Activated T-helper 9 cell treated with anti-CD3 and anti-CD28 coated beads, Interleukin-2, amount 50 U/mL, for 16 hours (primary cell): ENCODE results near the gene PHC3.

Experiments
- DNase-seq: peaks from one replicate; pipeline ENCODE4 v3.0.0-alpha.2; 2020; ENCODE audit warnings: low read depth

PHC3 gene

DNA sequence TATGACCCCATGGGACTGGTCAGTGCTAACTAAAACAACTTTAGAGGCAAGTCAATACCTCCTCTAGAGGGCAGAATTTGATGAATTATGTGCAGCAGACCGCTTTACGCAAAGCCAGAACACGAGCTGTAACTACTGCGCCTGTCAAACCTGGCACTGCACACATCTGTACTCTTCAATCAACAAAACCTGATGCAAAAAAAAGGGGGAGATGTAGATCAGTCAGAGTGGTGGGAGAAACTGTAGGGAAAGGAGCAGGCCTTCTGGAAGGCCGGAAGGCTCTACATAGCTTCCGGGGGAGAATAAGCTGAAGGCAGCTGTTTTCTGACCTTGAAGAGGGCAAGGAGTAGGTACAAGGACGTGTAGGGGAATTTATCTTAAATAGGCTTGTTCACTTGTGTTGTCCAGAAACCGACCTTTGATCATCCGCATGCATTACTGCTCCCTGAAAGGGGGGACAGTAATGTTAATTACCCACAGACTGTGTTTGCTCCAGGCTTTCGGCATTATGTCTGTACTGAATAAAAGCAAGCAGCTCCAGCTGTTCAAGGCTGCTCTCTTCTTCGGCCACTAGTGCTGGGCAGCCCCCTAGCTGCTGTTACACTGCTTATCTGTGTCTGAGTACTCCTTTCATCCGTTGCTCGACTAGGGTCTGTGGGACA lies 102.8 kb downstream of the PHC3 start:
- no peak for DNase-seq

DNA sequence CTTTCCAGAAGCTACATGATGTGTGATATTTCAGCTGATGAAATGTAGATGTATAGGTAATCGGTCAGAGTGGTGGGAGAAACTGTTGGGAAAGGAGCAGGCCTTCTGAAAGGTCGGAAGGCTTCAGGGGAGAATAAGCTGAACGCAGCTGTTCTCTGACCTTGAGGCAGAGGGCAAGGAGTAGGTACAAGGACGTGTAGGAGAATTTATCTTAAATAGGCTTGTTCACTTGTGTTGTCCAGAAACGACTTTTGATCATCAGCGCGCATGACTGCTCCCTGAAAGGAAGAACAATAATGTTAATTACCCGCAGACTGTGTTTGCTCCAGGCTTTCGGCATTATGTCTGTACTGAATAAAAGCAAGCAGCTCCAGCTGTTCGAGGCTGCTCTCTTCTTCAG lies 104.2 kb downstream of the PHC3 start:
- no peak for DNase-seq

DNA sequence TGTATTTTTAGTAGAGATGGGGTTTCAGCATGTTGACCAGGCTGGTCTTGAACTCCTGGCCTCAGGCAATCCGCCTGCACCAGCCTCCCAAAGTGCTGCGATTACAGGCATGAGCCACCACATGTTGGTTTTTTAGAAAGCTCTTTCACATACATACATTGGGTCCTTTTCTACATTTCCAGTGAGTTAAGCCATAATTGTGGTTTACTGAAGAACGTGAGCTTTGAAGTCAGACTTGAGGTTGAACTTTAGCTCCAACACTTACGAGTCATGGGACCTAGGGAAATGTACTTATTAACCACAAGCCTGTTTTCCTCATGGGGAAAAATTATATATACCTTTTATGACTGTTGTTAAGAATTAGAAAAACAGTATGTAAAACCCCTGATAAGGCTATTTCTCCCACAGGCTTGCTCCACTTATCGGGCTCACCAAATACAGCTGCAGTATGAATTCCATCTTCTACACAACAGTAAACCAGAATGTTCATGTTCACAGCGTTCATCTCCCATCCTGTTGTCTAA lies 104.8 kb downstream of the PHC3 start:
- no peak for DNase-seq

DNA sequence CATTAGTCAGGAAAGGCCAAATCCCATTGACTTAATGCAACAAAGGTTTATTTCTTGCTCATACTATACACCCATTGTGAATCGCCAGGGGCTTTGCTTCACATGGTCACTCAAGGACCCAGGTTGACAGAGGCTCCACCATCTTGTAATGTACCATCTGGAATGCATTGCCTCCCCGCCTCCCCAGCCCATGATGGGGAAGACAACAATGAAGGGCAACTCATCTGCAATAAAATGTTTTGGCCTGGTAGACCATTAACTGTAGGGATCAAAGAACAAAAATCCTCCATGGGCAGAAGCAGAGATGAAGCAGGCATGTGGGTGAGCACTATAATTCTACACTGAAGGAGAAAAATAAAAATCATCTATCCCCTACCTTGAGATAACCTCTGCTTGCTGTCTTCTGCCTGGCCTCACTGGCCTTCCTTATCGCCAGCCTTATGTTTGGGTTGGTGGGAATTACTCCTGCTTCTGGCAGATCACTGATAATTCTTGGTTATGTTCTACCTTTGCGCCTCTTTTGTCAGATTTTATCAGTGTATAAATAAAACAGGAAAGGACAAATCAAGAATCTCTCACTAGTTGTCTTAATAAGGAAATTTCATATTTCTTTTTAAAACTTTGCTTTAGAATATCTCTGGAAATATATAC lies 106.0 kb downstream of the PHC3 start:
- DNase-seq, result no peak

DNA sequence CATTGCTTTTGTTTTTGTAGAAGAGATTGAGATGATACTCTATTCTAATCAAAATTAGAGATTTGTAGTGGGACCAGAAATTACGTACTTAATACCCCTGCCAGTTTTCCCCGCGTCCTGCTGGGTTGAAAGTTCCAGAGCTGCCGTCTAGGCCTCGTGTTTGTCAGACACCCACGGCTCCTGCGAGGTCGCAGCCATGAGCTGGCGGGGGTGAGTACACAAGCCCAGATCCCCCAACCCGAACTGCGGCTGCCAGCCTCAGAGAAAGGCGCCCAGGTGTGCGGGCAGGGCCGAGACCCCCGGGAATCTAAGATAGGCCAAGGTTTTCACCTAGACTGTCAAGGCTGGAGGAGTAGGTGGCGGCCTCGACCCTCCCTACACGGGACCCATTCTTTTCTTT lies 117.4 kb downstream of the PHC3 start:
- no peak for DNase-seq

DNA sequence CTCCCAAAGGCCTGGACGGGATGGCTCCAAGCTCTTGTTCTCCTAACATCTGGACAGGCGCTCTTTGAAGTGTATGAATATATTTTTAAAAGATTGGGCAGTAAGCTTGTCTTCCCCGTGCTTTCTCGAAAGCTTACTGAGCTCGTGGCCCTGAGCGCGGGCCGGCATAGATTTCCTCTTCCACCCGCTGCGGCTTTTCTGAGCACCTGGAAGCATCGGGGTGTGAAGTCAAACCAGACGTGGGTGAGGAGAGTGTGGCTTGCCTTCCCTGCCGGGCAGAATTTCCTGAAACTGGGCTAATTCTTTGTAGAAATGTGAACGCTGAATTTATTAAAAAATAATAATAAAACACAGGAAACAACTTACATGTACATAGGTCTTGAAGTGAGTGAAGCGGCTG lies 117.8 kb downstream of the PHC3 start:
- no peak for DNase-seq

DNA sequence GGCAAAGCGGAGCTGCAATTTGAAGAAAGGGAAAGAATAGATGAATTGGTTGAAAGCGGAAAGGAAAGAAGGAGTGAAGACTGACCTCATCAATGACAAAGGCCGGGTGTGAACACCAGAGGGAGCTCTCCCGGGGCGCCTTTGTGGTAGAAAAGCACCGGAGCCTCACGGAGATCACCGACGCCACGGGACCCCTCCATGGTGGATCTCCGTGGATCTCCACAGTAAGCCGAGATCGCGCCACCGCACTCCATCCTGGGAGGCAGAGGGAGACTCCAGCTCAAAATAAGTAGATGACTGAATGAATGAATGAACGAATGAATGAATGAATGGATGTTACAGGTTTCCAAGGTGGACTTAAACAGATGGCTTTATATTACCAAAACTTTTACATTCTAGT lies 118.8 kb downstream of the PHC3 start:
- no peak for DNase-seq

DNA sequence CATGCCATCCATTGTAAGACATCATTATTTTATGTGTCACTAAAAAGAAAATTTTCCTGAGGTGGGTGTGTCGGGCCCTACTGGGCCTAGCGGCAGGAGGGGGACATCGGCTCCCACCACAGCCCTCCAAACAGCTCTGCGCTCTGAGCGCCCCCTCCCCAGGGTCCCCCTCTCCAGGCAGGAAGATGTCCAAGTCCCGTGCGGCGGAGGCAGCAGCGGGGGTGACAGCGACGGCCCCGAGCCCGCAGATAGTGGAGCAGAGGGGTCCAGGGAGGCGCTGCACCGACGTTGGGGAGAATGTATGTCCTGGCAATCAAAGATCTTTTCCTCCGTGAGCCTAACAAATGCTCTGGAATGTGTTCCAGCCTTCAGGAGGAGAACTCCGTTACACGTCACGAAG lies 119.5 kb downstream of the PHC3 start:
- no peak for DNase-seq

DNA sequence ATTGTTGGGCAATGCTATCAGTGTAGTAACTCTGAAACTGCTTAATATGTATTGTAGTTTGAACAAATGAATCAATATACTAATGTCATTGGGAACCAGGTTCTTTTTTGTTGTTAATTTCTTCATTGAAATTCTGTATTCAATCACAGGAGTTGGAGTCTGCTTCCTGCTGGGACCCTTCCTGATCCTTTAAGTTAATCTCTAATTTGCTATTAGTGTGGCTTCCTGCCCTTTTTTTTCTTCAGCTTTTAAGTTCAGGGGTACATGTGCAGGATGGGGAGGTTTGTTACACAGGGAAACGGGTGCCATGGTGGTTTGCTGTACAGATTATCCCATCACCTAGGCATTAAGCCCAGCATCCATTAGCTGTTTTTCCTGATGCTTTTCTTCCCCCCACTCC lies 122.1 kb downstream of the PHC3 start:
- no peak for DNase-seq

DNA sequence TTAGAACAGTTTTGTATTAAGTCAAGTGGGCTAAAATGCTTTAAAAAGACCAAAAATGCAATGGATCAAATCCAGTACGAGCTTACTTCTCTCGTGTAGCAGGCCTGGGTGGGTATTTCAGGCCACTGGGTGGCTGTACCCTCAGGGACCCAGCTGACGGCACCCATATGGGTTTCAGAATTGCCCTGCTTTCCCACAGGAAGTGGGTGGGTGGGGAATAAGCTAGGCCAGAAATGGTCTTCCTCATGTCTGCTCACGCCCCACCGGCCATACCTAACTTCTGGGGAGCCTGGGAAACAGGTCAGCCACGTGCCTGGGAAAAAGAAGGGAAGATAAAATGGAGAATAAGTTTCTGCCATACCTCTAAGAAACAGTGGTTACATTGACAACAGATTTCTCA lies 123.4 kb downstream of the PHC3 start:
- DNase-seq, result no peak

DNA sequence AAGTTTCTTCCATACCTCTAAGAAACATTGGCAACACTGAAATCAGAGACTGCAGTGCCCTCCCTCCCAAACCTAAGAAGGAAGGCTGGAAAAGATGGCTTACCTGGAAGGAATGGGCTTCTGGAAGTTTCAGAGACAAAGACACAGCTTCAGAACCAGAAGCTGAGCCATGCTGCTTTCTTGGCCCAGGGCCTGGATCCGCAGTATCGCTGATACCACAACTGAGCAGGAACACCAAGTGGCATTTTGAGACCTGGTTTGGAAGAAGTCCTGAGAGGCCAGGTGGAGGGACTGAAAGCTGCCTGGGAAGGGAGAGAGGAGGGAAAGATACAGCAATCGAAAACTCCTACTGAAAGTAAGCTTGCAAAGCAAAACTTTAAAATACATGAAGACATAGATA lies 124.0 kb downstream of the PHC3 start:
- no peak for DNase-seq

DNA sequence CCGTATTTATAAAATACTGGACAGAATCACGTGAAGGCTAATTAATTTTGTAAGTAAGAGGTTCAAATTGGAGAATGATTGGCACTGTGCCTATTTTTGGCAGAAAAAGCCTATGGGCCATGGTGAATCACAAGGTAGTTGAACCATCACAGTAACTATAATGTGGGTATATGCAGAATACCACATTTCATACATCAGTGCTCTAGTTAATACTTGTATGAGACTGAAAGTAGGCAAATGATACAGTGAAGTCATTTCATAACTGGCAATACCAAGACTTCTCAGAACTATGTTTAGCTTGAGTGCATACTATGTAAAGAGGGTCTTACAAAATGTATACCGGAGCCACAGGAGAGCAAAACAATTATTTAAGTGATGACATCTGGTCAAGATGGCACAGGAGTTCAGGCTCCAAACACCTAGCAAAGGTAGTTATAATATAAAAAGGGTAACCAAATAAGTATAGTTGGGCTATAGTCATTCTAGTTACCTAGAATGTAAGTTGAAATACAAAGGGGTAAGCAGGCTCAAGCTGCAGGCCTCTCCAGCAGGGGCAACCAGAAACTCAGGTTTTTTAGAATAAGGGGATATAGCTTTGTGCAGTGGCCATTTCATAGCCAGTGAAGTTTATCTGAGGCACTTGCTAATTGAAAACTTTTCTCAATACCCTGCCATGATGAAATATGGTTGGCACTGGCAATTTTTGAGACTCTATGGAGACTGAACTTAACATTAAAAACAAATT lies 124.7 kb downstream of the PHC3 start:
- no peak for DNase-seq

DNA sequence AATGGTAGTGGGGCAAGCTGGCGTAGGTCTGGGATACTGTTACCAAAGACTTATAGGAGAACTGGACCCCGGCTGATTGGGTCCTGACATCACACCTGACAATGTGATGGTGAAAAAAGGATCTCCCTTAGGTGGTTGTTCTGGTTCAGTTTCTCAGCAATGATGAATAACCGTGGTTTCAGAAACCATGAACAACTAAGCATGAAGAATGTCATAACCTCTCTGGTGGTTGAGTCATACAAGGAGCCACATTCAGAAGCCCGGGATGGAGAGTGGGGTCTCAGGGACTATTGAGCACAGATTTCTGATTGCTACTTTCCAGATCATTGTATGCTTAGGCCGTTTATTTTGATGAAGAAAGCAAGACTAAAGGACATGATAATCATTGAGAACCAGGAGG lies 126.3 kb downstream of the PHC3 start:
- DNase-seq, result no peak

DNA sequence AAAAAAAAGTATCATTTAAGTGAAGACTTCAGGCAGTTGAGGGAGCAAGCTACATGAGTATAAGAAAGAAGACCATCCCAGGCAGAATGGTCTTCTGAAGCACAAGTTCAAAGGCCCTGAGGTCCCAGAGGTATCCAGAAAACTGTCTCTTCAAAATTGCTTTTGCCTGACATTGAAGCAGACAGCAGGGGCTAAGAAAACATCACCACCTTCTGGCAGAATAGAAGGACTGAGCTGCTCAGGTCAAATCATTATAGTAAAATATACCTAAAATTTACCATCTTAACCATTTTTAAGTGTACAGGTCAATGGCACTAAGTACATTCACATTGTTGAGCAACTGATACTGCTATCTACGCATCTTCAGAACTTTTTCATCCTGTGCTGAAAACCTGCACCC lies 127.3 kb downstream of the PHC3 start:
- no peak for DNase-seq

DNA sequence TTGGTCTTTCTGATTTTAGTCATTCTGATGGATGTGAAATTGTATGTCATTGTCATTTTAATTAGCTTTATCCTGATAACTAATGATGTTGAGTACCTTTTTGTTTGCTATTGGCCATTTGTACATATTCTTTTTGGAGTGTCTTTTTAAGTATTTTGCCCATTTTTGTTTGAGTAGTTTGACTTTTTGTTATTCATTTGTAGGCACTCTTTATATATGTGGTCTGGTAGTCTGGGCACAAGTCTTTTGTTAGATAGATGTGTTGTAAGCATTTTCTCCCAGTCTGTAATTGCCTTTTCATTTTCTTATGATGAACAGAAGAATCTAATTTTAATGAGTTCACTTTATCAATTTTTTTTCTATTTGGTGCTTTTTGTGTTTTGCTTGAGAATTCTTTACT lies 129.1 kb downstream of the PHC3 start:
- DNase-seq, result no peak

DNA sequence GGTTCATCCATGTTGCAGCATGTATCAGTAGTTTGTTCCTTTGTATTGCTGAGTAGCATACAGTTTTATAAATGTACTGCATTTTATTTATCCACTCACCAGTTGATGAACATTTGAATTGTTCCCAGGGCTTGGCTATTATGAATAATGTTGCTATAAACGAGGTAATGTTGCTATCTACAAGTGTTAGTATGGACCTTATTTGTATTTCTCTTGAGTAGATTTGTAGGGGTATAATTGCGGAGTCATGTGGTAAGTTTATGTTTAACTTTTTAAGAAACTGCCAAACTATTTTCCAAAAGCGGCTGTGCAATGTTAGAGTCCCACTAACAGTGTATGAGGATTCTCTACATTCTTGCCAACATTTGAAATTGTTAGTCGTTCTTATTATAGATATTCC lies 130.8 kb downstream of the PHC3 start:
- no peak for DNase-seq

DNA sequence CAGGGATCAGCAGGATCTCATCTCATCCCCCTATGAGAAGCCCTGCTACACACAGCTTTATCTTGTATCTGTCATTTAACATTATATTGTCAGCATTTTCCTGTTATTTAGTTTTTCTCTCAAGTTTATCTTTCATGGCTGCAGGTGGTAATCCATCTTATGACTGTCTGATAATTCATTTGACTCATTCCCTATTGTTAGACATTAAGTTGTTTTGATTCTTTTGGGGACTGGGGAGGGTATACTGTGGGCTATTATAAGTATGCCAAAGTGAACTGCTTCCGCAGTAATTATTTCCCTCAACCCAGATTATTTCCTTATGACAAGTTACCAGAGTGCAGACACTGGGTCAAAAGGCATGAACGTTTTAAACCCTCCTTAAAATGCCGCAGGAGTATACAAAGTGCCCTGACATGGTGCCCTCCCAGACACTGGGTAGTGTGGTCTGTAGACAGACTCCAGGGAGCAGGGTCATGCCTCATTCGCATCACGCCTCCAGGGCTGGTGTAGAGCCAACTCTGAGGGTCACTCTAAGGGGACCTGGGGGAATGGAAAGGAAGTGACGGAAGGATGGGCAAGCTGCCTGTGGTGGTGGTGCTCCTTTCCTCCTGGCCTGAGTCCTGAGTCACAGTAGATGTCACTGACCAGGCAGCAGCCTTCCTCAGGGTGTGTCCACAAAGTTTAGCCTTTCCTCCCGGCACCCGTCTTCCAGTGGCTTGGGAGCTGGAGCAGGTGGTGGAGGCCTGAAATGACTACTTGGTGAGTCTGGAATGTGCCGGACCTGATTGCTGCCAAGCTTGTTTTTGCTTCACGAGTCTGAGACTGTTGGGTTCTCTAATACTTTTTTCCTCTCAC lies 132.2 kb downstream of the PHC3 start:
- no peak for DNase-seq

DNA sequence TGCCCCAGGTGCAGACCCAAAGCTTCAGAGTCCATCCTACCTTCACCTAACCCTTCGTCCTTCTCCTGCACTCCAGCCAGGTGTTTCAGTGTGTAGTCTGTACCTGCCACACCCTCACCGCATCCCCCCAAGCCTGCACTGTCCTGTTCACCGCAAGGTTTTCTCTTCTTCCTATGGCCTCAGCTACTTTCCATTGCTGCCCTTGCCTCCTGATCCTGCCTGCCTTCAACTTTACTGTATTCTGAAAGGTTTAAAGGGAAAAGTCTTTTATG lies 134.5 kb downstream of the PHC3 start:
- DNase-seq, result no peak

DNA sequence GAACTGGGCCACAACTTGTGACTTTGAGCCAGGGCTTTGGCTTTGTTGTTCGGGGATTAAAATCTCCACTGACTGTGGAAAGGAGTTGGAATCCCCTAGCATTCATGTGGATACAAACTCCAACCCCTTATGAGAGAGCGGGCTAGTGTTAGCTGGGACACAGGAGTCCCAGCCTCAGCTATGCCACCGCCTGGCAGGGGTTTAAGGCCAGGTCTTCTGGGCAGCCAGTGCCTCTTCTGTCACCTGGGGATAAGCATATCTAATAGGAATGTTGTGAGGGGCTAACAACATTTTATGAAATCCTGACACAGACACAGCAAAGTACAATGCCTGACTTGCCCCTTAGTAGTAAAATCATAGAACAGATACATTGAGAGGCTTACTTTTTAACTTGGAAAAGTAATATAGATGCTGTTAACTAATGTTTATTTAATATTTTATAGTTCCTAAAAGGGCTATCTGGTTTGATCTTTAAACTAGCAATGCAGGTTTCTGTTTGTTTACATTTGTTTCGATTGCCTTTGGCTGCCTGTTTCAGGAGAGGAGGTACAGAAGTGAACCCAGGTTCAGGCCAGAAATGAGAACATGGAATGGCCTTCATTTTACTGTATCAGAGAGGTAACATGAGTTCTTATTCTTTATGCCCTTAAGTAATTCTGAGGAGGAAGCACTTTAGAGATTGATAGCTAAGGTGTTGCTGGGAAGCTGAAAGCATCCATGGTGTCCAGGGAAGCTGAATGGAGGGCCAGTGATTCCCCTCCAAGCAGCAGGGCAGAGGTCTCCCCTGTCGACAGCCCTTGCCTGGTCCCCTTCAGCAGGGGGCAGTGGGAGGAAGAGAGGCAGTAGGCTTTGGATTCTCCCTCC lies 135.0 kb downstream of the PHC3 start:
- no peak for DNase-seq

DNA sequence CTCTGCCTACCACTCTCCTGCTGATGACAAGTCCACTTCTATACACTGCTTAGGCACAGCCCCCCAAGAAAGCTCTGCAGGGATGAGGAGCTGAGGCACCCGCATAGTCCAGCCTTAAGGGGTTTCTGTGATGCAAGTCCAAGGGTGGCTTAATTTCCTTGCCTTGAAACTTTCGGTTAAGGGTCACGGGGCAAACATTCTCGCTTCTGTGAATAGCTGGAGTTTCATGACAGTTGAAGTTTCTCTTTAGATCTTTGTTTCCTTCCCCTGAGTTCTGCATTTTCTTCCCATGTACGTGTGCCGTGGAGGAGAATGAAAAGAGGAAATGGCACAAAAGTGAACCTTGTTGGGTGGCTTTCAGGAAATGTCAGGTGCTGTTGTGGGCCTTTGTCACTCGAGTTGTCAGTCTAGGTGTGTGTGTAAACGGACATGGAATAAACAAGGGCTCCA lies 136.7 kb downstream of the PHC3 start:
- DNase-seq, result no peak

DNA sequence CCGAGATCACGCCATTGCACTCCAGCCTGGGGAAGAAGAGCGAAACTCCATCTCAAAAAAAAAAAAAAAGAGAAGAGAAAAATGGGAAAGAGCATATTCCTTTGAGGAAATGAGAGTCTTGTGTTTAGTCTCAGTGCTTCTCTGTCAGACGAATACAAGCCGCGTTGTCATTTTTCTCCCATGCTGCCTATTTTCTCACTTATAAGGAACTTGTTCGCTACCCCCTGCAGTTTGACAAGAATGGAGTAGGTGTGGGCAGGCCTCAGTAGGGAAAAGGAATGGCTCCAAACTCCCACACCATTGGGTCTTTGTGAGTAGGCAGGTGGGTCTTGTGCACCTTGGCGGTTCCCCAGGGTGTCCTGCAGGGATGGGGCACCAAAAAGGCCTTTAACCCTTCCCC lies 137.3 kb downstream of the PHC3 start:
- DNase-seq, result no peak

DNA sequence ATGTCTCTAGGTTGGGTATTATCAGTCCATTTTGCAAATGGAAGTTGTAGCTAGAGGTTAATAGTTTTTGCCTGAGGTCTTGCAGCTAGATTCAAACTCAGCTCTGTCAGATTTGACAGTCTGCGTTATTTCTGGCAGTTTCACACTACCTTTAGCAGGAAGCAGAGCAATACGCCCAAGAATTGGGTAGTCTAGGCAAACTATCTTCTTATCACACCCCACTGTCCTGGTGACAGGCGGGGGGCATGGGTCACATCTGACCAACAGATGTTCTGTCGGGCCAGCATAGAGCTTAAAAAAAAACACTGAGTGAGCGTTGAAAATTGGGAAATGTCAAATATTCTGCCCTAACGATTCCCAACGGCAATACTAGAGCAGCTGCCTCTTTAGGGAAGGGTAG lies 138.0 kb downstream of the PHC3 start:
- no peak for DNase-seq
